Left ventricle myocardium superior (tissue), 1 donor: Measurements from ENCODE around the gene PROSER2. TPM values are rescaled to one million over a fixed set of nuclear protein-coding genes. Genes with fewer than 3 reads are reported as not detected.
A peak's percentile ranks its signal among the peaks of the same experiment; 100 is the strongest.

Experiments
- ATAC-seq: fragments of 200-7000 bp; cut with Tn5 transposase; one replicate; pipeline ENCODE4 v1.9.1; 2020; ENCODE audit warnings: mild to moderate bottlenecking, moderate library complexity
- DNase-seq: peaks from one replicate; pipeline ENCODE4 v3.0.0-alpha.2; 2020
- intact Hi-C: fragments of 100-400 bp; cut with micrococcal nuclease; formaldehyde crosslinking; loops from one replicate; pipeline ENCODE4 v1.11.0; 2022
- total RNA-seq: library from RNA; stranded (reverse); fragmentation: NEBNext Ultra II Directional; extraction: Animal tissue kit (Norgen Biotek cat#: 25700); gene quantifications from one replicate; pipeline ENCODE4 v1.2.1, GENCODE V29; 2021
- donor health status: DM: no; HTN: yes; CAD: no; lungs with severe emphysema.

PROSER2 gene
- total RNA-seq, 1 donor from 2014 or later, result 1.1 TPM

DNA sequence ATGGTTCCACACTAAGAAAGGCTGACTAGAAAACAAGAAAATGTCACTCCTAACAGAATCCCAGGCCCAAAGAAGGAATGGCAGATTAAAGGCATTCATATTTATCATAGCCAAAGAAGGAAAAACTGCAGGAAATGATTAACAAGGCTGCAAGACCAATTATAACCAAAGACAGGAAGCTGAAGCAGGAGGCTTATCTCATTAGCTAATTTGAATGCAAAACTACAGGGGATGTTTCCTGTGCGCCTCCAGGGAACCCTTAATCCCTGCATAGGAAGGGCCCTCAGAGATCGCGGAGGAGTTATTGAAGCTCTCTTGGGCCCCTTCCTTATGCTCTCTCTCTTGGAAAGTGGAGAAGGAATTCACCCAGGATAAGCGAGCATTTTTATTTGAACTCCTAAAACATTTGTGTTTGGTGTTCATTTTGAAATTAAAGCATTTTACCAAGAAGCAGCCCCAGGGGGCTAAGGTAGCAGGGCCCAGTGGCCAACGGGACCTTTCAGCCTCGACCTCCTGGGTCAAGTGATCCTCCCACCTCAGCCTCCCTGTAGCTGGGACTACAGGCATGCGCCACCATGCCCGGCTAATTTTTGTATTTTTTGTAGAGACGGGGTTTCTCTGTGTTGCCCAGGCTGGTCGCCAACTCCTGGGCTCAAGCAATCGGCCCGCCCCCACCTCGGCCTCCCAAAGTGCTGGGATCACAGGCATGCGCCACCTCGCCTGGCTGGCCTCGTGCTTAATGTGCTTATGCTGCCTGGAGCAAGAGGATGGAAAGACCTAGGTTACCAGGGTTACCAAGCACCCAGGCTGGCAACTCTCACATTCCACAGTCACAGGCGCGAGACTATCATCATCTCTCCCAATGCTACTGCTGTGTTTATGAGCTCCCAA lies 24.1 kb upstream of the PROSER2 start:
- intact Hi-C loops, result no loop called here

DNA sequence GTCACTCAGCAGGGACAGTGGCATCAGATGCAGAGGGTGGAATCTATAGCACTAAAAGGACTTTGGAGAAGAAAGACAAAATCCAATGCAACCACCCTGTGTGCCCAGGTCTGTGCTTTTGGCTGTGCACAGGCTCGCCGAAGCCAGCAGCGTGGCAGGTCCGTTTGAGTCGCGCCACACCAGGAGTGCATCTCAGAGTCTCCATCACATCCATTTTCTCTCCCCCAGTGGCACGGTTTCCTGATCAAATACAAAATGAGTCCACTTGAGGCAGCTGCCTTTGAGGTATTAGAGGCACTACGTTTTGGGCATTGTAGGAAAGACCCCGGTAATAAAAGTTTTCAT lies 23.4 kb upstream of the PROSER2 start:
- intact Hi-C loops, result no loop called here
- ATAC-seq (no peak), DNase-seq (no peak)

More for the DNA sequence above, 24.1 kb upstream of the PROSER2 start:
- ATAC-seq (no peak), DNase-seq (no peak)

DNA sequence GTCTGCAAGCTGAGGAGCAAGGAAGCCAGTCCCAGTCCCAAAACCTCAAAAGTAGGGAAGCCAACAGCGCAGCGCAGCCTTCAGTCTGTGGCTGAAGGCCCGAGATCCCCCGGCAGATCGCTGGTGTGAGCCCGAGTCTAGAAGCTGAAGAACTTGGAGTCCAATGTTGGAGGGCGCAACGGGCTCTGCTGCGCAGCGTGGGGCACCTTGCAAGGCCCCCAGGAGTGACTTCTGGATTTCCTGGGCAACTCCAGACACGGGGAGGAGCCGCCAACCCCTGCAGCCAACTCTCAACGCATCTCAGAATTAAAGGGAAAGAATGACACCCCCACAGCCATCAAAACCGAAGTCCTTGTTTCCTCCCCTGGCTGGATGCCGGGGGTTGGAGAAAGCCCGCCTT lies 18.8 kb upstream of the PROSER2 start:
- ATAC-seq (no peak), DNase-seq (no peak)
- intact Hi-C loops, result no loop called here

DNA sequence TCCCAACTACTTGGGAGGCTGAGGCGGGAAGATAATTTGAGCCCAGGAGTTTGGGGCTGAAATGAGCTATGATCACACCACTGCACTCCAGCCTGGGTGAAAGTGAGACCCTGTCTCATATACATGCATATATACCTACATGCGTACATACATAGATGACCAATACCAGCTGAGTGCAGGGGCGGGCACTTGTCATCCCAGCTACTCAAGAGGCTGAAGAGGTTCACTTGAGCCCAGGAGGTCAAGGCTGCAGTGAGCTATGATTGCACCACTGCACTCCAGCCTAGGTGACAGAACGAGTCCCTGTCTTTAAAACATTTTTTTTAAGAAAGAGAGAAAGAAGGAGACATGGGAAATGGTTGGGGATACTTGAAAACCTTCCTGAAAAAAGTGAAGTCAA lies 17.4 kb upstream of the PROSER2 start:
- DNase-seq, result no peak
- ATAC-seq, result no peak
- intact Hi-C loops, result no loop called here

DNA sequence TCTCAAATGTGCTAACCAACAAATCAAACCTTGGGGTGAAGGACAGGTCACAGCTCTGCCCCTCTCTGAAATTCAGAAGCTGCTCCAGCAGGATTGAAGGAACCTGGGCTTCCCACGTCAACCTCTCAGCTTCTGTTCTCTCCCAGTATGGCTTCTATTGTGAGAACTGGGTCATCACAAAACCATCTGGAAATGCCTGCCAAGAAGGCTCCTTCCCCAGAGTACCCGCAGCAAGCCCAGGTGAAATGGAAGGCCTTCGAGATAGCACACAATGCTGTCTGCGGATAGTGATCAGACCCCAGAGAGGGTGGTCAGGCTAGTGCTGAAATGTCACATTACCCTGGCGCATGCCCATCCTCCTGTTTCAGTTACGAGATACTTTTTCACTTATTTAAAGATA lies 16.4 kb upstream of the PROSER2 start:
- no peak for DNase-seq
- intact Hi-C loops, result no loop called here
- no peak for ATAC-seq

DNA sequence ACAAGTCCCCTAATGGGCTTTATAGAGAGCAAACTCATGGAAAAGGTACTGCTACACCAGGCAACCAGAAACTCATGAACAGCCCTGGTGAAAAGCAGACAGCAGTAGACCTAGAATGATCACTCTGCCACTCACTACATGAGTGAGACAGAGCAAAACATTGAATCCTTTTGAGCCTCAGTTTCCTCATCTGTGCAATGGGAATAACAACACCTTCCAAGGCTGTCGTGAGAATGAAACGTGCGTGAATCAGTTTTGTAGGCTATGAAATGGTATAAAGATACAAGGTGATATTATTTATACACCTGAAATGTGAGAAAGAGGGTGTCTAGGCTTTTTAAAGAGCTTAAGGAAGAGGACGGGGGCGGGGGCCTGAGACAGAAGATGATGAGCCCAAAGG lies 14.3 kb upstream of the PROSER2 start:
- DNase-seq (no peak), ATAC-seq (no peak)
- intact Hi-C loops, result no loop called here

DNA sequence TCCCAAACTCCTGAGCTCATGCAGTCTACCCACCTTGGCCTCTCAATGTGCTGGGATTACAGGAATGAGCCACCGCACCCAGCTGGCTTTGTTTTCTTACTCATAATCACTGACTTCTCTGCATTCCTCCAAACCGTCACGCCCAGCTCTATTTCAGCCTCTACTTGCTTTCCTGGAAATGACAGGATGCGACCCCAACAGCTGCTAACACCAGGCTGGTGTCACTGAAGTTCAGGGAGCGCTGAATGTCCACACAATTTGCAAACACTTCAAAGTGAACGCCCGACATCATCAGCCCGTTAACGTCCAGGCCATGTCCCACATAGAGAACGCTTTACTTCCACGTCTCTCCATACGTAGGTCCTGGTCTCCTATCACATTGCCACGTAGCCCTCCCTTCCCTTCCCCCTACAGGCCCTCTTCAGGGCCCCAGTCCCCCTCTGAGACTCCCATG lies 12.8 kb upstream of the PROSER2 start:
- intact Hi-C loops, result no loop called here
- no peak for DNase-seq
- no peak for ATAC-seq

DNA sequence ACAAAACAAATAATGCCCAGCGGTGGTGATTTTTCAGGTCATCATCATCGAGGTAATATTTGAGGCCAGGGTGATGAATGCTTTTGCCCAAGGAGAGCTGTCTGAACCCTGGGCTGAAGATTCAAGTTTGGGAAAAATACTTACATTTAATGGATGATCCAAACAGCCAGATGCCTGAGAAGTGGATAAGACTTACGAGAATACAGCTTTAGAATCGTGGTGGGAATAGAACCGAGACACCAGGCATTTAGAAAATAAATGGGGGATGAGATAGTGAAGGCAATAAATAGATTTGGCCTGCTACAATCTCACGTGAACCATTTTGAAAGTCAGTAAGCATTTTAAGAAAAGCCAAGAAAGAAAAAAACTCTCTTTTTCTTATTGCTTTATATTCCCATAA lies 12.2 kb upstream of the PROSER2 start:
- intact Hi-C loops, result no loop called here
- no peak for DNase-seq
- ATAC-seq, result no peak

DNA sequence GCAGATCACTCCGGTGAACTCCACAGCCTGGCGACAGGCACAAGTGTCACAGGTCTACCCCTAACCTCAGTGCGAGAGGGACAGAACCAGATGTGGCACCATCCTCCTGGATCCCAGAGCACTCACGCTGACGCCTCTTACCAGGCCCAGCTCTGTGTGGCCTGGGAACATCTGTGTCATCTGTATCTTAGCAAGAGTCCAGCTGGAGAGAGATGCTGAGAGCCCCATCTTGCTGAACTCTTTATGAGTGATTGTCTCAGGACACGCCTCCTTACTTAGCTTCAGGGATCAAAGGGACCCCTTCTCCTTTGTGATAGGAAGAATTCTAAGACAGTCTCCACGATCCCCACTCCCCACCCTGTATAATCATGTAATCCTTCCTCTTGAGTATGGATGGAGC lies 10.0 kb upstream of the PROSER2 start:
- DNase-seq, result no peak
- intact Hi-C loops, result no loop called here
- ATAC-seq, result no peak

DNA sequence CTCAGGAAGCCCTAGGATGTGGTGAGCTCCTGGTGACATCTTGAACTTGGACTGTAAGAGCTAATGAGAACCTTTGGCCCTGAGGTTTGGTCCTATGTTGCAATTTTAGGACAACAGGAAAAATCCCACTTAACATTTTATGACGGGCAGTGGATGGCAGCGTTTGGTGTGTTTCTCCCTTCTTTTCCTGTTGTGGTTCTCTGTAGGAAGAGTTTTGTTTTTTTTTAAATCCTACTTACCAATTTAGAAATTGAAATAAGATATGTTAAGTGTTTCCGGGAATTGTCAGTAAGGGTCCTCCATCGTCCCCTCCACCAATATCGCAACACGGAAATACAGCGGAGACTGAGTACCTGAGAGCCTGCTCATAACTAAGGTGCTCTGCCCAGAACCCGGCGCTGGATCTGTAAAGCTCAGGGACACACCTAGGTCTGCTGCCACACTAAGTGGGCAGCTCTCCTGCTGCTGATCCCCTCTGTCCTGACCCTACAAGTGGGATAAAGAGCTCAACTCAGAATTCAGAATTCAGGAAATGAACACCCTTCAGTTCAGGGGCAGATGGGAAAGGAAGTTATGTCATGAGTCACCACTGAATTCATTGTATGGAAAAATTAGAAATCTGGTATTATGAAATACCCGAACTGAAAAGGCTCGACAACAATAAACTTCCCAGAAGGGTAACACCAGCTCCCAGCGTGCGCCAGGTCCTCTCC lies 9.1 kb upstream of the PROSER2 start:
- ATAC-seq (no peak), DNase-seq (no peak)
- intact Hi-C loops, result no loop called here

DNA sequence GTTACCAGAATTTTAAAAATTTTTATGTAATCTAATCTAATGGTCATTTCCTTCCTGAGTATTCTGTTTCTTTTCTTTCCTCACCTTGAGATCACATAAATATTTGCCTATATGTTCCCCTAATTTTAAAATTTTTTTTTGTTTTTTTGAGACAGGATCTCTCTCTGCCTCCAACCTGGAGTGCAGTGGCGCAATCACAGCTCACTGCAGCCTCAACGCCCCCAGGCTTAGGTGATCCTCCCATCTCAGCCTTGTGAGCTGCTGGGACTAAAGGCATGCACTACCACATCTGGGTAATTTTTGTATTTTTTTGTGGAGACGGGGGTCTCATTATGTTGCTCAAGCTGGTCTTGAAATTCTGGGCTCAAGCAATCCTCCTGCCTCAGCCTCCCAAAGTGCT lies 4.1 kb upstream of the PROSER2 start:
- ATAC-seq (no peak), DNase-seq (no peak)
- intact Hi-C loops, result no loop called here

DNA sequence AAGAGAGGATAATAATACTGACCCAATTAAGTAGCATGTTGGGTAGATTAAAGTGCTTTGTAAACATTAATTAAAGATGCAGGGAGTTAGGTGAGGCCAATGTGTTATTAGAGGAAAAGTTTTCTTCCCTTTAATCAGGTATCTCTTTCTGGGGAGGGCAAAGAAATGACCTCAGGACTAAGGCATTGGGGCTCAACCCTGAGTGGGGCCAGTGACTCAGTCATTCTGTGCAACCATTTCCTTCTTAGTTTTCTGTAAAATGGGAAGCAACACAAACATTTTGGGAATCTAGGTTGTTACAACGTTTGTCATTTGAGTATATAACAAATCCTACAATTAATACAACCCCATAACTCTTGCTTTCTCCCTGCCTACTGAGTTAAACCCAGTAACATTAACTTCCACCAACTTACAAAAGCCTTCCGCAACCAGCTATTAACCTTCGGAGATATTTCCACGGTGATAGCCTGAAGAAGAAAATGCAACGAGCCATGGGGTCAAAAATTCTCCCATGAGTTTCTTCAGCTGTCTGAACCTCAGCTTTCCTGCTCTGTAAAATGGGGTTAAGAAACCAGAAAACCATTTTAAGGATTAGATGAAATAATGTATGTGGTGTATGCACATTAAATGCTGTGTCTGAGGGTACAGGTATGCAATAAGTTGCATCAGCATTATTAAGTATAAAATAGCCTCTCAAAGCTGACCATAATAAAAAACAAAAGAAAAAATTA lies 965 bp upstream of the PROSER2 start:
- DNase-seq (no peak), ATAC-seq (no peak)
- intact Hi-C loops, result no loop called here

DNA sequence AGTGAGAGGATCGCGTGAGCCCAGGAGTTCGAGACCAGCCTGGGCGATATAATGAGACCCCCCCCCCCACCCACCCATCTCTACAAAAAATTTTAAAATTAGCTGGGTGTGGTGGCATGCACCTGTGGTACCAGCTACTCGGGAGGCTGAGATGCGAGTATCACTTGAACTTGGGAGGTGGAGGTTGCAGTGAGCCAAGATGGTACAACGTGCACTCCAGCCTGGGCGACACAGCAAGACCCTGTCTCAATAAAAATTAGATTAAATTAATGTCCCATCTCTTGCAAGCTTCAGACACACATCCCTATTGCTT lies 391 bp upstream of the PROSER2 start:
- ATAC-seq (no peak), DNase-seq (no peak)
- intact Hi-C loops, result no loop called here

DNA sequence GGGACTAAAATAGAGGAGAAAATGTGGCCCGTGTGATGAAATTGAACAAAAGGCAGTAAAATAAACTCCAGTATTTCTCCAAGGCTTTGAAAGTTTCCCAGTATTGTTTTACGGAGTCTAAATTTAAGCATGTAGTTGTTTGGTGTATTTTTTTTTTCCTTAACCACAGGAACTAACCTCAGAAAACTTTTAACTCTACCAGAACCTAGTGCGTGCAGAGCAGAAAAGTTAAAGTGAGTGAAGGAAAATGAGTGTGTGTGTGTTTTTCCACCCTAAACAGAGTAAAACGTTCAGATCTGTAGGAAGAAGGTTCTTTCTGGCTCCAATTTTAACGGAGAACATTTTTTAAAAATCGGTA lies 812 bp downstream of the PROSER2 start:
- no peak for ATAC-seq
- no peak for DNase-seq
- intact Hi-C loops, result no loop called here

DNA sequence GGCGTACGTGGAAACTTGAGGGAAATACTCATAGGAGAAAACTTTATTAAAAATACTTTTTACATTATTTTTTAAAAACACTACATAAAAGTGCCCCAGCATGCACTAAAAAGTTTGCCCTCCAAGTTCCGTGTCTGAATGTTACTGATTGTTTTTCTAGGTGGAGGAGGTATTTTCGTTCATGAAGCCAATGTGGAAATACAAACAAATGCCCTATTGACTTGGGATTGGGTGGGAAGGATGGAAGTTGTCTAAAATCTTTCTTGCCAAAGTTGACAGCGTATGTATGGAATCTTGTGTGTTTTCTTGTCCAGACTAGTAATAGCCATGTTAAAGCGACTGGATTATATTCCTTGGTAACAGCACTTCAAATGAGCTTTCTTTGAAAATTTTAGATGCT lies 1.2 kb downstream of the PROSER2 start:
- ATAC-seq (no peak), DNase-seq (no peak)
- intact Hi-C loops, result no loop called here

DNA sequence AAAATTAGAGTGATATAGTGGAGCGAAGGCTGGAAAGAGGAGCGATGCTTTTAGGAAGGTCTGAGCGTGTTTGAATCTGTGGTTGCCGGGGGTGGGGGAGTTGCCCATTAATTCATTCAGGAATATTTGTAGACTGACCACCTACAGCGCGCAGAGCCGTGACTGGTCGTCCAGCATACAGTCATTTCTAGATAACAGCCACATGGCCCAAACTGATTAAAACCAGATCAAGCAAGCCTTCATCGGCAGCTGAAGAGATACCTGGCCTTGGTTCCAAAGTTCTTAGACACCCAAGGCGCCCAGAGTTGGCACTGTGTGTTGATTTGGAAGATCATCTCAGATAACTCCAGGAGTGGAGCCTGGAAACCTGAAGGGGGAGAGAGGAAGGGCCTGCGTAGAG lies 1.7 kb downstream of the PROSER2 start:
- ATAC-seq, result no peak

DNA sequence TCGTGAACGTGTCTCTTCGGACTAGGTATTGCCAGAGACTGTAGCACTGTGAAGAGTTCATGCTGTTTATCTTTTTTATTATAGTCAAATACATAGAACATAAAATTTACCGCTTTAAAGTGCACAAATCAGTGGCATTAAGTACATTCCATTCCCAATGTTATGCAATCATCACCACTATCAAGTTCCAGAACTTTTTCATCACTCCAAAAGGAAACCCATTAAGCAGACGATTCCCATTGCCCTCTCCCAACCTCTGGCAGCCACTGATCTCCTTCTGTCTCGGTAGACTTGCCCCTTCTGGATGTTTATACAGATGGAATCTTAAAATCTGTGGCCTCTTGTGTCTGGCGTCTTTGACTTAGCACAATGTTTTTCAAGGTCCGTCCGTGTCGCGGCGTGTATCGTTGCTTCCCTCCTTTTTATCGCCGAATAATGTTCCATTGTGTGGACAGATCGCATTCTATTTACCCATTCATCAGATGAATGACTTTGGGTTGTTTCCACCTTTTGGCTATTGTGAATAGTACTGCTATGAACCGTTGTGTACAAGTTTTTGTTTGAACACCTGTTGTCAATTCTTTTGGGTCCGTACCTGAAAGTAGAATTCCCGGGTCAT lies 2.7 kb downstream of the PROSER2 start:
- DNase-seq (no peak), ATAC-seq (peak; percentile 11)
- intact Hi-C loops, result no loop called here

More for the DNA sequence above, 1.7 kb downstream of the PROSER2 start:
- DNase-seq, result no peak
- intact Hi-C loops, result no loop called here

DNA sequence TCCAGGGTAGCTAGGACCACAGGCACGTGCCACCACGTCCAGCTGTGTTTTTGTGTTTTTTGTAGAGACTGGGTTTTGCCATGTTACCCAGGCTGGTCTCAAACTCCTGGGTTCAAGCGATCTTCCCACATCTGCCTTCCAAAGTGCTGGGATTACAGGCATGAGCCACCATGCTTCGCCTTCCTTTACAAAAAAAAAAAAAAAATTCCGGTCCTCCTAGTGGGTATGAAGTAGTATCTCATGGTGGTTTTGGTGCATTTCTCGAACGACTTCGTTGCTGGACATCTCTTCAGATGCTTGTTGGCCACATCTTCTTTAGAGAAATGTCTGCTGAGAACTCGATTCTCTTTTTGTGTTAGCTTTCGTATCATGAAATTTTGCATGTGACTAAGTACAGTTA lies 3.9 kb downstream of the PROSER2 start:
- ATAC-seq, result no peak
- intact Hi-C loops, result no loop called here
- no peak for DNase-seq

DNA sequence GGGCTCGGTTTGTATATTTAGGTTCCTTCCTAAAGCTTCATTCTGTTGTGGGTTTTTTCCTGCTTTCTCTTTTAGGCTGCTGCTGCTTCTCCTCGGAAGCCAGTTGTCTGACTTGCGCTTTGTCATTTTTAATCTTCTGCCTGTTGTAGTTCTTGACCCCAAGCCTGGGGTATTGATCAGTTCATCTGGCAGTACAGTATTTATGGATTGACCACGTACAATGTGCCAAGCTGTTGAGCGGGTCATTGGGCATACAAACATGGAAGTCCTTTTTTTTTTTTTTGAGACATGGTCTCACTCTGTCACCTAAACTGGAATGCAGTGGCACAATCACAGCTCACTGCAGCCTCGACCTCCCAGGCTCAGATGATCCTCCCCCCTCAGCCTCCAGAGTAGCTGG lies 4.3 kb downstream of the PROSER2 start:
- ATAC-seq (no peak), DNase-seq (no peak)
- intact Hi-C loops, result no loop called here

DNA sequence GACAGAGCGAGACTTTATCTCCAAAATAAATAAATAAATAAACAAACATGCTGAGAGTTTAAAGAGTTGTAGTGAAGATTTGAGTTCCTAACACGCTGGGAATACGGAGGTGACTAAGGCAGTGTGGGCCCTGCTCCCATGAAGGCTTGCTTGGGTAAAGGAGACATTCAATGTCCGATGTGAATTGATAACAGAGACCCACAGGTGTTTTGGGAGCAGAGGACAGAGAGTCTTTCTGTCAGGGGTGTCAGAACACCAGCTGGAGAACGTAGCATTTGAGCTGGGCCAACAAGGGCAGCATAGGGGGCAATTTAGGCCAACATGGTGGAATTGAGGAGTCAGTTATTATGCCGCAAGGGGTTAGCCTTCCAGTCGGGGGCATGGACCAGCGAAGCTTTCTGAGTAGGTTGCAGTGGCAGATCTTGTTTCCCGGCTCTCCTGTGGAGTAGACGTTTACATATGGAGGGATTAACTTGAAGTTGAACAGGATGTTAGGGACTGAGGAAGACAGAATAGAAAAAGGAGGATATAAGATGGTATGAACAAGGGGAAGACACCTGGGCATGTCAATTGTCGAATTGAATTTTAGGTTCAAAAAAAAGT lies 5.6 kb downstream of the PROSER2 start:
- no peak for DNase-seq
- intact Hi-C loops, result no loop called here
- no peak for ATAC-seq
